ES-I3 (cell line): Measurements from ENCODE around the gene CSKMT.

Experiments used
- H3K36me3 ChIP-seq: 2 replicates; pipeline ENCODE4 v1.6.1; 2013; ENCODE audit warnings: mild to moderate bottlenecking, low read length, control low read depth, moderate library complexity; ENCODE audit not compliant: insufficient read depth
- H3K4me1 ChIP-seq: 2 replicates; pipeline ENCODE4 v1.6.1; 2013; ENCODE audit warnings: mild to moderate bottlenecking, control low read depth, low read length; ENCODE audit not compliant: insufficient read depth
- H3K9ac ChIP-seq: 2 replicates; pipeline ENCODE4 v1.6.1; 2013; ENCODE audit warnings: low read depth, mild to moderate bottlenecking, low read length, moderate library complexity
- H3K9me3 ChIP-seq: 2 replicates; pipeline ENCODE4 v1.6.1; 2013; ENCODE audit warnings: mild to moderate bottlenecking, low read length, moderate library complexity; ENCODE audit not compliant: control insufficient read depth, insufficient read depth

The CSKMT gene

DNA sequence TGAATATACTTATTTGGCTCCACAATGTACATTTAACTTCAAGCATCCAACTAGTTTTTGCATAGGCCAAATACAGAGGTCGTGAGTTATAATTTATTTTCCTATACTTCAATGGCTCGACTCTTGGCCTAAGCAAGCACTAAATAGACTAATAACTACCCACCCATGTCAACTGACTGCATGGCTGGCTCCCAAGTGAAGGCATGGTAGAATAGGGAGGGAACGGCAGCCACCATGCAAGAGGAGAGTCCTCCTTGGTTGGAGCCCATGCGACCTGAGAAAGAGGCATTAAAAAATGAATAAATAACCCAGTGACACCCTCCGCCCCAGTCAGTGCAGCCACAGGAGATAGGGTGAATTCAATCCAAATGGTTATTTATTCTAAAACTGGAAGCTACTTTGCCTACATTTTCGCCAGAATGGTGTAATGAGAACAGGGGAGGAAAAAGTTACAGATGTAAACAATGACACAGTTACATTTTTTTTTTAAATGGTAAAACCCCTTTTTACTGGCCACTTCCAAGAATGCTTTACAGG lies 47.2 kb downstream of the CSKMT start:
- H3K9ac ChIP-seq = no peak overlapping the region
- H3K4me1 ChIP-seq = no peaks in the 10 kb centered on the region
- no peaks in the 10 kb centered on the region for H3K9me3 ChIP-seq
- peaks cover 23% of the 10 kb centered on the region for H3K36me3 ChIP-seq

DNA sequence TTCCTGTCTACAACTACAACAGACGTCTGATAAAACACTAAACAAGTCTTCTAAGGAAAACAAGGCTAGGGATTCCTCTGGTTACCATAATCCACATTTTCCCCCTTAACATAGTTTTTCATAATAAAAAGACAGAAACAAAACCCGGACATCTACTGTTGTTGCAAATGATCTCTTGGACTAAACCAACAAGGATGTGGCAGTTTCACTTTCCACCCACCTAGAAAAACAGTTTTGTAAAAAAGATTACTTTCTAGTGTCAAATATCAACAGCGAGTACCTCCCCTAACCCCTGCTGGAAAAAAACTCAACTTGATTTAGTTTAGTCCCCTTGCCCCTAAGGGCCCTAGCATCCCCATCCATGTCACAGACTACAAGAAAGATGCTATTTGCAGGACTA lies 47.7 kb downstream of the CSKMT start:
- no peaks in the 10 kb centered on the region for H3K9me3 ChIP-seq
- H3K4me1 ChIP-seq = no peaks in the 10 kb centered on the region
- peaks cover 23% of the 10 kb centered on the region for H3K36me3 ChIP-seq
- H3K9ac ChIP-seq = no peak overlapping the region

DNA sequence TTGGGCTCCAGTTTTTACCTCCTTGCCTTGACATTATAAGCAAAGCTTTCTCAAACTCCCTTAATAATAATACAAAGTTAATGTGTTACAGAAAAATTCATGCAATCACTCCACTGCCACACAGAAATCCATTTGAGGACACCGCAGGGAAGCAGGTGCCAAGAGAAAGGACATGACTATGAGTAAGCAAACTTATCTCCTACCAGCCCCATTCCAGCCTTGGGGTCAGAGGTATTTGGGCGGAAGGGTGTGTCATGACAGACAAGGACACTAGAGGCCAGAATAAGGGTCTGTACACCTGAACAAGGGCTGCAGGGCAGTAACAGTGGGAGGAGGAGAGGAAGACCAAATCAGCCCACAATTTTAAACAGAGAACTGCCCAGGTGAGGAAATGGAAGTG lies 48.2 kb downstream of the CSKMT start:
- no peak overlapping the region for H3K9ac ChIP-seq
- peaks cover 23% of the 10 kb centered on the region for H3K36me3 ChIP-seq
- no peaks in the 10 kb centered on the region for H3K4me1 ChIP-seq
- no peaks in the 10 kb centered on the region for H3K9me3 ChIP-seq

DNA sequence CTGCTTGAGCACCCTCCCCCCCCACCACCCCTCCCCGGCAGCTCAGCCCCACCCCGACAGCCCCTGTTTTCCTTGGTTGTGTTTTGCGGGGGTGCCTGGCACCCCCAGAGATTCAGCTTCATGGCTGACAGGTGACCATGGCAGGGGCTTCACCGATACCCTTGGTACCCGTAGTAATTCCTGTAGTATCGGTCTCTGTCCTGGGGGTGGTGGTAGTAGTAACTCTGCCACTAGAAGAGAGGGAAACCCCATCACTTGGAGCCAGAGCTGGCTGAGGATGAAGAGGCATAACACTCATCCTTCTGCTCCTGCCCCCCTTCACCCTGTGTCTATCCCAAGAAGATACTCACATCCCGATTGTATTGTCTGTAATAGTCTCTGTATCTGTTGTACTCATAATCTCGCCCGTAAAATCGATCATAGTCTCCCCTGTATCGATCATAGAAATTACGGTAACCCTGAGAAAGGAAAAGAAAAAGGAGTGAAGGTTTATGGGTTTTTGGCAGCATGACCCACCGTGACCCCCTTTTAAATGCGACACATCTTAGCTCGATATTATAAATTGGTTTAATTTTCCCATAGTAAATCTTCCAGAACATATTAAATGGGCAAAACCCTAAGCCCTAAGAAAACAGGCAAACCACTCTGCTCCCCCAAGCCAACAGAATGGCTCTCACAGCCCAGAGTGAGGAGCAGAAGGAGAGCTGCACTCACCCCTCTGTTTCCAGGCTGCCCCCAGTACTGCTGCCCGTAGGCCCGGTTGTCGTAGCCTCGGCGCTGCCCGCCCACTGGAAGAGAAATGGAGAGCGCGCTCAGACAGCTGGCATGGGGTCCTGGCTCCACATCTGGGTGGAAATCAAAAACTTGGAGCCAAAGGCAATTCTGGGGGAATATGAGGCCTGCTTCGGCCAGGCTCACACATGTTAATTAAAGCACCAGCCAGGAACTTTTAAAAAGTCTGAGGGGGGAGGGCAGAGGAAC lies 50.3 kb downstream of the CSKMT start:
- H3K9ac ChIP-seq = no peak overlapping the region
- no peaks in the 10 kb centered on the region for H3K4me1 ChIP-seq
- H3K9me3 ChIP-seq = no peaks in the 10 kb centered on the region
- H3K36me3 ChIP-seq = peaks cover 34% of the 10 kb centered on the region

DNA sequence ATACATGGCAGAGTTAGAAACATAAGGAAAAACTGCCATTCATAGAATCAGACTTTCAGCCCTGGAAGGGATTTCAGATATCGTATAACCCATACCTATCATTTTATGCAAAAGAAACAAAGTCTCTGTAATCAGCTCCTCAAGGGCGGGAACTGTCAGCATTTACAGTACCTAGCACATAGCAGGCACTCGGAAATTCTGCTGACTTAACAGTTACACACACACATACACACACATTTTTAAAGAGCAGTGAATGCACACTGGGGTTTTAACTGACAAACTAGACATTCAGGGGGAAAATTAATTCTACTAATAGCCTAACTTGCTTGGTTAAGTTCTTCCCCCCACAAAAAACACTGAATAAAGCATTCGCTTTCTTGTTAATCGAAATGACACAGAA lies 51.1 kb downstream of the CSKMT start:
- H3K9ac ChIP-seq = no peak overlapping the region

DNA sequence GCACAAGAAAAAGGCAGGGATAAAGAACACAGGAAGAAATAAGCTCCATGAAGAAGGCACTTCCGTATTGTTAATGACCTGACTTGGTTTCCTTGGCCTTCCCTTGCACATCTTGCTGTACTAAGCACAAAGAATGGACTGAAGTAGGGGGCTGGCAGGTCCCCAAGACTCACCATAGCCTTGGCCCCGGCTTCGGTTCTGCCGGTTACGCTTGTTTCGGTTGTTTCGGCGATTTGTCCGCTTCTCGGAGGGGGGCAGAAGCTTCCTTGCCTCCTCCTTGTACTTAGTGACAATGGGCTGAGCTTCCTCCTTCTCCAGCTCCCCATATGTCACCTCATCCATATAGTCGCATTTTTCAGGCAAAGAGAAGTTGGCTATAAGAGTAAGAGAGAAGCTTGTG lies 51.7 kb downstream of the CSKMT start:
- H3K4me1 ChIP-seq = no peaks in the 10 kb centered on the region
- H3K9ac ChIP-seq = no peak overlapping the region
- no peaks in the 10 kb centered on the region for H3K9me3 ChIP-seq
- H3K36me3 ChIP-seq = peaks cover 45% of the 10 kb centered on the region

More for the DNA sequence above, 51.1 kb downstream of the CSKMT start:
- H3K36me3 ChIP-seq = peaks cover 39% of the 10 kb centered on the region
- no peaks in the 10 kb centered on the region for H3K9me3 ChIP-seq
- no peaks in the 10 kb centered on the region for H3K4me1 ChIP-seq
